Kidney (tissue), 14 donors: ENCODE data around the gene CUX1. TPM values are rescaled to one million over a fixed set of nuclear protein-coding genes. Genes with fewer than 3 reads are reported as not detected.

Experiments
- DNase-seq, 5 donors: peaks; one replicate each; pipeline ENCODE4 v3.0.0-alpha.2; 2013 to 2020
- FAIRE-seq: peaks from 2 replicates; lab custom pipeline; 2012; peaks lifted over from hg19 to GRCh38; lab: Jason Lieb, UNC
- H3K27ac ChIP-seq, 2 donors: one replicate each; pipeline ENCODE4 v1.7.0; 2013; ENCODE audit warnings: low read depth in 2 of 2, low read length in 2 of 2, inconsistent platforms in 1 of 2
- H3K27me3 ChIP-seq: one replicate; pipeline ENCODE4 v1.7.1; 2013; ENCODE audit warnings: low read length, inconsistent platforms; ENCODE audit not compliant: control insufficient read depth, insufficient read depth
- H3K36me3 ChIP-seq, 3 donors: one replicate each; pipeline versions ENCODE4 v1.7.0 to v1.7.1; 2013; ENCODE audit warnings: low read length in 3 of 3, control low read depth in 1 of 3, inconsistent platforms in 1 of 3; ENCODE audit not compliant: insufficient read depth in 3 of 3, control insufficient read depth in 2 of 3
- H3K4me1 ChIP-seq, 3 donors: one replicate each; pipeline versions ENCODE4 v1.7.0 to v1.7.1; 2013; ENCODE audit warnings: low read length in 3 of 3, inconsistent platforms in 1 of 3, low read depth in 1 of 3; ENCODE audit not compliant: control insufficient read depth in 2 of 3, insufficient read depth in 2 of 3
- H3K4me3 ChIP-seq, 3 donors: one replicate each; pipeline versions ENCODE4 v1.7.0 to v1.8.1; 2013; ENCODE audit warnings: low read length in 3 of 3, control low read depth in 1 of 3, inconsistent platforms in 1 of 3
- H3K9ac ChIP-seq, 3 donors: one replicate each; pipeline versions ENCODE4 v1.7.0 to v1.7.1; 2013; ENCODE audit warnings: low read length in 3 of 3, control low read depth in 1 of 3, inconsistent platforms in 1 of 3
- H3K9me3 ChIP-seq, 3 donors: one replicate each; pipeline versions ENCODE4 v1.7.0 to v1.7.1; 2013; ENCODE audit warnings: low read length in 3 of 3, control low read depth in 1 of 3, inconsistent platforms in 1 of 3; ENCODE audit not compliant: control insufficient read depth in 2 of 3, insufficient read depth in 1 of 3
- intact Hi-C: fragments of 100-400 bp; cut with DNase I; formaldehyde crosslinking; loops from one replicate; pipeline ENCODE4 v1.11.1; 2022
- polyA plus RNA-seq: library from polyadenylated mRNA; stranded (reverse); fragments of 350-450 nt; fragmentation: Illumina TruSeq; extraction: RNeasy Lipid Tissue Mini Kit (QIAGEN cat#74804); gene quantifications from one replicate; pipeline ENCODE4 v1.2.3, GENCODE V29; 2014; ENCODE audit warnings: low read depth, low replicate concordance; ENCODE audit not compliant: insufficient read depth
- total RNA-seq: library from RNA; stranded (reverse); fragmentation: NEBNext Ultra II Directional; extraction: Animal tissue kit (Norgen Biotek cat#: 25700); gene quantifications from one replicate; pipeline ENCODE4 v1.2.1, GENCODE V29; 2021
- TF ChIP-seq, protein P1 (sequence below): IDR thresholded peaks from 3 replicates; pipeline ENCODE4 v1.5.1; 2012; ENCODE audit warnings: mild to moderate bottlenecking, moderate library complexity, borderline replicate concordance; ENCODE audit not compliant: insufficient read depth; ENCODE audit errors: extremely low read depth
- donor health status: control.
- donor health status: control.
- donor health status: control.
- donor health status: control.
- donor health status: control.
- donor health status: DM: yes; HTN: yes; CAD: no.
- donor health status: Normal renal cell carcinoma (clear cell type).

CUX1 gene
- total and polyA plus RNA-seq, 2 donors from 2014 or later: 71.4 to 126 TPM

DNA sequence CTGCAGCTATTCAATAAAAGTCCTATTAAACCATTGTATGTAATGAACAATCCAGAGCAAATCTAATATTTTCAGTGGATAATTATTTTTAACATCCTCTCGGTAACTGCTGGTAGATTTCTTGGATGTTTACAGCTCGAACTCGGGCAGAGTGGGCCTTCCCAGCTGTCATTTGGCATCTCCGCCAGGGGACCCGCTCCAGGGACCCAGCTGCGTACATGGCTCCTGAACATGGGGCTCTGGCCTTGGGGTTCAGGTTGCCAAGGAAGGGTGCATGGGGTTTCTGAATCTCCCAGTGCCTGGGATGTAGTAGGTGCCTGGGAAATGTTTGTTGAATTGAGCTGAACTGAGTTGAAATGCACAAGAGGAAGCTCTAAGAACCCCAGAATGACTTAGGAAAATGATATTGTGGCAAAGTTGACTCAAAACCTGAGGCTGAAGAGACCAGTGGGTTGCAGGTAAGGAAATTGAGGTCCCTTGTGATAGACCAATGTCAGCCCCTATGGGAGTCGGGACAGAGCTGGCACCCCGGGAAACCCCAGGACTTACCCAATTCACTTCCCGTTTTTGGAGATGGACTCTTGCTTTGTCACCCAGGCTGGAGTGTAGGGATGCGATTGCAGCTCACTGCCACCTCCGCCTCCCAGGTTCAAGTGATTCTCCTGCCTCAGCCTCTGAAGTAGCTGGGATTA lies 228.4 kb downstream of the CUX1 start:
- no peak overlapping the region for H3K27ac ChIP-seq
- FAIRE-seq (no peak), DNase-seq (no peak)
- H3K9me3 ChIP-seq: no peaks in the 10 kb centered on the region
- peak overlapping the region in 1 of 3 donors; percentile 37 for H3K4me3 ChIP-seq
- intact Hi-C loops: no loop called here
- no peak overlapping the region for H3K9ac ChIP-seq
- H3K36me3 ChIP-seq: no peaks in the 10 kb centered on the region
- peaks cover 0 to 13% (median 4%) of the 10 kb centered on the region in 3 donors for H3K4me1 ChIP-seq
- TF ChIP-seq, protein P1, sequence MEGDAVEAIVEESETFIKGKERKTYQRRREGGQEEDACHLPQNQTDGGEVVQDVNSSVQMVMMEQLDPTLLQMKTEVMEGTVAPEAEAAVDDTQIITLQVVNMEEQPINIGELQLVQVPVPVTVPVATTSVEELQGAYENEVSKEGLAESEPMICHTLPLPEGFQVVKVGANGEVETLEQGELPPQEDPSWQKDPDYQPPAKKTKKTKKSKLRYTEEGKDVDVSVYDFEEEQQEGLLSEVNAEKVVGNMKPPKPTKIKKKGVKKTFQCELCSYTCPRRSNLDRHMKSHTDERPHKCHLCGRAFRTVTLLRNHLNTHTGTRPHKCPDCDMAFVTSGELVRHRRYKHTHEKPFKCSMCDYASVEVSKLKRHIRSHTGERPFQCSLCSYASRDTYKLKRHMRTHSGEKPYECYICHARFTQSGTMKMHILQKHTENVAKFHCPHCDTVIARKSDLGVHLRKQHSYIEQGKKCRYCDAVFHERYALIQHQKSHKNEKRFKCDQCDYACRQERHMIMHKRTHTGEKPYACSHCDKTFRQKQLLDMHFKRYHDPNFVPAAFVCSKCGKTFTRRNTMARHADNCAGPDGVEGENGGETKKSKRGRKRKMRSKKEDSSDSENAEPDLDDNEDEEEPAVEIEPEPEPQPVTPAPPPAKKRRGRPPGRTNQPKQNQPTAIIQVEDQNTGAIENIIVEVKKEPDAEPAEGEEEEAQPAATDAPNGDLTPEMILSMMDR: no peak
- no peaks in the 10 kb centered on the region for H3K27me3 ChIP-seq

DNA sequence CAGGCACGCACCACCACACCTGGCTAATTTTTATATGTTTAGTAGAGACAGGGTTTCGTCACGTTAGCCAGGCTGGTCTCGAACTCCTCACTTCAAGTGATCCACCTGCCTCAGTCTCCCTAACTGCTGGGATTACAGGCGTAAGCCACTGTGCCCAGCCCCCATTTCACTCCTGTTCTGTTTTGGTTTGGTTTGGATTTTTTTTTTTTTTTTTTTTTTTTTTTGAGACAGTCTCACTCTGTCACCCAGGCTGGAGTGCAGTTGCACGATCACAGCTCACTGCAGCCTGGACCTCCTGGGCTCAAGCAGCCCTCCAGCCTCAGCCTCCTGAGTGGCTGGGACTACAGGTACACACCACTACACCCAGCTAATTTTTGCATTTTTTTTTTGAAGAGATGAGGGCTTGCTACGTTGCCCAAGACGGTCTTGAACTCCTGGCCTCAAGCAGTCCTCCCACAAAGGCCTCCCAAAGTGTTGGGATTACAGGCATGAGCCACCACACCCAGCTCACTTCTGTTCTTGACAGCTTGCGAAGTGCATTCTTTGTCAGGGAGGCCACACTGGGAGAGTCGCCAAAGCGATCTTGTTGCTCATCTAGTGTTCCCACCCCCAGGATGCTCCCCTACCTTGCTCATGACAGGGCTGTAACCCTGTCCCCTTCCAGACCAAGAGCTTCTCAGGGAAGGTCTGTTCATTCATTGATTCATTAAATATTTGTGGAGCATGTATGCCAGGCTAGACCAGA lies 229.1 kb downstream of the CUX1 start:
- intact Hi-C loops: no loop called here
- FAIRE-seq: no peak
- no peak for DNase-seq
- H3K4me1 ChIP-seq: peaks cover 0 to 13% (median 4%) of the 10 kb centered on the region in 3 donors
- no peaks in the 10 kb centered on the region for H3K36me3 ChIP-seq
- TF ChIP-seq, protein P1: no peak
- no peak overlapping the region for H3K27ac ChIP-seq
- H3K4me3 ChIP-seq: no peak overlapping the region
- H3K9ac ChIP-seq: no peak overlapping the region
- no peaks in the 10 kb centered on the region for H3K9me3 ChIP-seq
- H3K27me3 ChIP-seq: no peaks in the 10 kb centered on the region

DNA sequence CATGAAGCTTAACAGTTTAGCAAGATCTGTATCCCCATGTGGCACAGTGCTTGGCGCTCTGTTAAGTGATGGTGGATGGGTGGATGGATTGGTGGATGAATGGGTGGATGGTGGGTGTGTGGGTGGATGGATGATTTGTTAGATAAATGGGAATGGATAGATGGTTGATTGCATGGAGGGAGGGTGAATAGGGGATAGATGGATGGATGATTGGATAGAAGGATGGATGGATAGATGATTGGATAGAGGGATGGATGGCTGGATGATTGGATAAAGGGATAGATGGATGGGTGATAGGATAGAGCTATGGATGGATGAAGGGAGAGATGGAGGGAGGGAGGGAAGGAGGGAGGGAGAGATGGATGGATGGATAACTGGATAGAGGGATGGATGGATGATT lies 229.7 kb downstream of the CUX1 start:
- DNase-seq (no peak), FAIRE-seq (no peak)
- TF ChIP-seq, protein P1: no peak
- Histone ChIP-seq H3K36me3 (no peaks in the 10 kb centered on the region), H3K27me3 (no peaks in the 10 kb centered on the region), H3K27ac (no peak overlapping the region), H3K4me1 (peaks cover 0 to 13% (median 4%) of the 10 kb centered on the region in 3 donors), H3K9ac (no peak overlapping the region), H3K9me3 (no peaks in the 10 kb centered on the region), H3K4me3 (no peak overlapping the region)
- intact Hi-C loops: no loop called here
